ENCODE data around the gene FKBP3. TPM values are rescaled to one million over a fixed set of nuclear protein-coding genes. Genes with fewer than 3 reads are reported as not detected.

The FKBP3 gene
- total and polyA plus RNA-seq, 2 of the 13 experiments (the other 11 are each of a cell fraction or from before 2014, with no cell fraction given), result 57.0 to 87.6 TPM

GRCh38 chr14:45083976-45084722 is 50.1 kb downstream of the FKBP3 start, which contains the start of gene PRPF39 (continued):
- TF ChIP-seq ZNF142 (CRISPR knock-in tag; IDR thresholded peaks at IDR 0.05) (no peak), NFYB (CRISPR knock-in tag; IDR thresholded peaks at IDR 0.05) (no peak), FOSL1 (CRISPR knock-in tag; IDR thresholded peaks at IDR 0.05; ENCODE audit: borderline replicate concordance) (no peak), ZNF883 (CRISPR knock-in tag; IDR thresholded peaks at IDR 0.05; ENCODE audit: not compliant biosample characterization) (no peak), PHF20 (CRISPR knock-in tag; IDR thresholded peaks at IDR 0.05) (peak; percentile 64; the same call in 1 of the 2 replicates), ZBTB25 (CRISPR knock-in tag; IDR thresholded peaks at IDR 0.05) (no peak), ARNTL (CRISPR knock-in tag; IDR thresholded peaks at IDR 0.05) (peak; percentile 75; the same call in 1 of the 2 replicates), HNRNPK (IDR thresholded peaks at IDR 0.05; ENCODE audit: low read depth, low read length, poor library complexity, severe bottlenecking) (no peak), SP5 (CRISPR knock-in tag; IDR thresholded peaks at IDR 0.05; ENCODE audit: borderline replicate concordance, low read depth) (0 out of 2 replicates have a peak, but pooled peaks have one; percentile 35), NR2F1 (CRISPR knock-in tag; IDR thresholded peaks at IDR 0.05) (no peak), ZNF207 (IDR thresholded peaks at IDR 0.05; ENCODE audit: borderline replicate concordance) (no peak), PITX1 (CRISPR knock-in tag; IDR thresholded peaks at IDR 0.05) (peak; percentile 32; the same call in 1 of the 2 replicates), ZNF24 (IDR thresholded peaks at IDR 0.05) (peak; percentile 22; the same call in 1 of the 2 replicates), MIER3 (CRISPR knock-in tag; IDR thresholded peaks at IDR 0.05; ENCODE audit: borderline replicate concordance) (no peak), SRY (CRISPR knock-in tag; IDR thresholded peaks at IDR 0.05) (peak; percentile 63; the same call in 1 of the 2 replicates), JUND (CRISPR knock-in tag; IDR thresholded peaks at IDR 0.05) (no peak), ZNF567 (CRISPR knock-in tag; IDR thresholded peaks at IDR 0.05; ENCODE audit: borderline replicate concordance) (0 out of 2 replicates have a peak, but pooled peaks have one; percentile 48), ZNF451 (CRISPR knock-in tag; IDR thresholded peaks at IDR 0.05) (peak; percentile 76; the same call in 1 of the 2 replicates)
- TF ChIP-seq, protein P1, sequence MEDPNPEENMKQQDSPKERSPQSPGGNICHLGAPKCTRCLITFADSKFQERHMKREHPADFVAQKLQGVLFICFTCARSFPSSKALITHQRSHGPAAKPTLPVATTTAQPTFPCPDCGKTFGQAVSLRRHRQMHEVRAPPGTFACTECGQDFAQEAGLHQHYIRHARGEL (CRISPR knock-in tag; IDR thresholded peaks at IDR 0.05), result no peak
- TF ChIP-seq, protein P2, sequence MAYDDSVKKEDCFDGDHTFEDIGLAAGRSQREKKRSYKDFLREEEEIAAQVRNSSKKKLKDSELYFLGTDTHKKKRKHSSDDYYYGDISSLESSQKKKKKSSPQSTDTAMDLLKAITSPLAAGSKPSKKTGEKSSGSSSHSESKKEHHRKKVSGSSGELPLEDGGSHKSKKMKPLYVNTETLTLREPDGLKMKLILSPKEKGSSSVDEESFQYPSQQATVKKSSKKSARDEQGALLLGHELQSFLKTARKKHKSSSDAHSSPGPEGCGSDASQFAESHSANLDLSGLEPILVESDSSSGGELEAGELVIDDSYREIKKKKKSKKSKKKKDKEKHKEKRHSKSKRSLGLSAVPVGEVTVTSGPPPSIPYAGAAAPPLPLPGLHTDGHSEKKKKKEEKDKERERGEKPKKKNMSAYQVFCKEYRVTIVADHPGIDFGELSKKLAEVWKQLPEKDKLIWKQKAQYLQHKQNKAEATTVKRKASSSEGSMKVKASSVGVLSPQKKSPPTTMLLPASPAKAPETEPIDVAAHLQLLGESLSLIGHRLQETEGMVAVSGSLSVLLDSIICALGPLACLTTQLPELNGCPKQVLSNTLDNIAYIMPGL (CRISPR knock-in tag; IDR thresholded peaks at IDR 0.05; ENCODE audit: borderline replicate concordance in 1 of 2, low read depth in 1 of 2), result peak; percentile 62 to 74; a peak in 3 of 4 replicates
